ENCODE results near the gene NTHL1. TPM values are rescaled to one million over a fixed set of nuclear protein-coding genes. Genes with fewer than 3 reads are reported as not detected.

NTHL1 gene
- total and polyA plus RNA-seq, 2 donors (not counting 1 experiment from before 2014, with no cell fraction given), result 8.4 to 44.4 TPM

DNA sequence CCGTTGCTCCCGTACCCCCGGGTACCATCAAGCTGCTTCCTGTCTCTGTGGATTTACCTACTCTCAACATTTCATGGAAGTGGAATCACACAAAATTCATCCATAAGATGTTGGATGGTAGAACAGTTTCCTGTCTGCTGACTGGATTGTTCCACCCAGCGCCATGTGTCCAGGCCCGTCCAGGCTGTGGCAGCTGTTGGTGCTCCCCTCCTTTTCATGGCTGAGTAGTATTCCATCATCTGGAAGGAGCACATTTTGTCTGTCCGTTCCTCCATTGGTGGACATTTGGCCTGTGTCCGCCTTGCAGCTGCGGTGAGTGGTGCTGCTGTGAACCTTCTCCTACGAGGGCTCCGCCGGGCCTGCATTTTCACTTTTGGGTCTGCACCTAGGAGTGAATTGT lies 18.5 kb upstream of the NTHL1 start:
- TF ChIP-seq EZH2 (IDR thresholded peaks at IDR 0.05; ENCODE audit: low read length, missing control alignments), result no peak
- TF ChIP-seq, protein P1, sequence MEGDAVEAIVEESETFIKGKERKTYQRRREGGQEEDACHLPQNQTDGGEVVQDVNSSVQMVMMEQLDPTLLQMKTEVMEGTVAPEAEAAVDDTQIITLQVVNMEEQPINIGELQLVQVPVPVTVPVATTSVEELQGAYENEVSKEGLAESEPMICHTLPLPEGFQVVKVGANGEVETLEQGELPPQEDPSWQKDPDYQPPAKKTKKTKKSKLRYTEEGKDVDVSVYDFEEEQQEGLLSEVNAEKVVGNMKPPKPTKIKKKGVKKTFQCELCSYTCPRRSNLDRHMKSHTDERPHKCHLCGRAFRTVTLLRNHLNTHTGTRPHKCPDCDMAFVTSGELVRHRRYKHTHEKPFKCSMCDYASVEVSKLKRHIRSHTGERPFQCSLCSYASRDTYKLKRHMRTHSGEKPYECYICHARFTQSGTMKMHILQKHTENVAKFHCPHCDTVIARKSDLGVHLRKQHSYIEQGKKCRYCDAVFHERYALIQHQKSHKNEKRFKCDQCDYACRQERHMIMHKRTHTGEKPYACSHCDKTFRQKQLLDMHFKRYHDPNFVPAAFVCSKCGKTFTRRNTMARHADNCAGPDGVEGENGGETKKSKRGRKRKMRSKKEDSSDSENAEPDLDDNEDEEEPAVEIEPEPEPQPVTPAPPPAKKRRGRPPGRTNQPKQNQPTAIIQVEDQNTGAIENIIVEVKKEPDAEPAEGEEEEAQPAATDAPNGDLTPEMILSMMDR (conservative IDR thresholded peaks at IDR 0.05 in 1 of 2, IDR thresholded peaks at IDR 0.05 in 1 of 2; ENCODE audit: low read depth in 1 of 2, low read length in 2 of 2), result no peak
- no peaks in the 10 kb centered on the region for H3K27me3 ChIP-seq (ENCODE audit: control insufficient read depth, insufficient read depth, low read length)
- H3K36me3 ChIP-seq (ENCODE audit: control insufficient read depth, insufficient read depth, low read length), result peaks cover 31% of the 10 kb centered on the region
- no peak overlapping the region for H3K9ac ChIP-seq (ENCODE audit: insufficient read depth, low read length)
- H4K20me1 ChIP-seq (ENCODE audit: control insufficient read depth, extremely low read depth, insufficient read depth, low read length), result no peaks in the 10 kb centered on the region
- H3K79me2 ChIP-seq (ENCODE audit: control insufficient read depth, insufficient read depth, low read length), result no peaks in the 10 kb centered on the region
- no peaks in the 10 kb centered on the region for H3K9me3 ChIP-seq (ENCODE audit: control insufficient read depth, insufficient read depth, low read depth, low read length)
- H3K4me3 ChIP-seq (replicated peaks in 1 of 4; ENCODE audit: control extremely low read depth in 1 of 4, insufficient read depth in 1 of 4, low read depth in 3 of 4, low read length in 4 of 4), result no peak overlapping the region
- DNase-seq (ENCODE audit: low read depth in 2 of 2), result no peak
- H3K4me1 ChIP-seq (ENCODE audit: control insufficient read depth, extremely low read depth, insufficient read depth, low read length), result no peaks in the 10 kb centered on the region
- no peak overlapping the region for H2AFZ ChIP-seq (ENCODE audit: low read length)
- no peak overlapping the region for H3K4me2 ChIP-seq (ENCODE audit: extremely low read depth, insufficient read depth, low read length)
- no peak overlapping the region for H3K27ac ChIP-seq (ENCODE audit: insufficient read depth, low read length)

DNA sequence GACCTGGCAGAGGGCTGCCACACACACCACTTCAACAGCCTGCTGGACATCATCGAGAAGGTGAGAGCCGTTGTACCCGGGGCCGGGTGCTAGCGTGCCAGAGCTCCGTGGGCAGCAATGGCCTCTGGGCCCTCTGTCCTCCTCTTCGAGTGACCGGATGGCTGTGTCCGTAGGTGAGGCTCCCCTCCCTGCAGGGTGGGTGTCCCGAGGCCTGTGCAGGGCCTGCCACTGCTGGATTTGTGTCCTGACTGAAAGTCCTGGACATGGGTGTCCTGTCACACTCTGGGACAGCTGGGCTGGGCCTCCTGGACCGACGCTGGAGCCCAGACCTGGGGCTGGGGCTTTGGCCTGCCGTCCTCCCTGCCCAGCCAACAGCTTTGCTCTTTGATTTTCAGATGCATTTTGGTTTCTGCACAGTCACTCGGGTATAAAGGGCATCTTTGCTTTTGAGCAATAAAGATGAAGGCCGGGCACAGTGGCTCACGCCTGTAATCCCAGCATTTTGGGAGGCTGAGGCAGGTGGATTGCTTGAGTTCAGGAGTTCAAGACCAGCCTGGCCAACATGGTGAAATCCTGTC lies 16.8 kb upstream of the NTHL1 start:
- no peak for TF ChIP-seq EZH2 (IDR thresholded peaks at IDR 0.05; ENCODE audit: low read length, missing control alignments)
- TF ChIP-seq, protein P1 (conservative IDR thresholded peaks at IDR 0.05 in 1 of 2, IDR thresholded peaks at IDR 0.05 in 1 of 2; ENCODE audit: low read depth in 1 of 2, low read length in 2 of 2), result no peak
- H3K79me2 ChIP-seq (ENCODE audit: control insufficient read depth, insufficient read depth, low read length), result no peaks in the 10 kb centered on the region
- no peak overlapping the region for H3K4me2 ChIP-seq (ENCODE audit: extremely low read depth, insufficient read depth, low read length)
- H3K4me1 ChIP-seq (ENCODE audit: control insufficient read depth, extremely low read depth, insufficient read depth, low read length), result no peaks in the 10 kb centered on the region
- no peak for DNase-seq (ENCODE audit: low read depth in 2 of 2)
- no peaks in the 10 kb centered on the region for H3K27me3 ChIP-seq (ENCODE audit: control insufficient read depth, insufficient read depth, low read length)
- no peak overlapping the region for H3K27ac ChIP-seq (ENCODE audit: insufficient read depth, low read length)
- H4K20me1 ChIP-seq (ENCODE audit: control insufficient read depth, extremely low read depth, insufficient read depth, low read length), result no peaks in the 10 kb centered on the region
- no peak overlapping the region for H2AFZ ChIP-seq (ENCODE audit: low read length)
- H3K9ac ChIP-seq (ENCODE audit: insufficient read depth, low read length), result no peak overlapping the region
- peaks cover 37% of the 10 kb centered on the region for H3K36me3 ChIP-seq (ENCODE audit: control insufficient read depth, insufficient read depth, low read length)
- no peaks in the 10 kb centered on the region for H3K9me3 ChIP-seq (ENCODE audit: control insufficient read depth, insufficient read depth, low read depth, low read length)
- no peak overlapping the region for H3K4me3 ChIP-seq (replicated peaks in 1 of 4; ENCODE audit: control extremely low read depth in 1 of 4, insufficient read depth in 1 of 4, low read depth in 3 of 4, low read length in 4 of 4)

DNA sequence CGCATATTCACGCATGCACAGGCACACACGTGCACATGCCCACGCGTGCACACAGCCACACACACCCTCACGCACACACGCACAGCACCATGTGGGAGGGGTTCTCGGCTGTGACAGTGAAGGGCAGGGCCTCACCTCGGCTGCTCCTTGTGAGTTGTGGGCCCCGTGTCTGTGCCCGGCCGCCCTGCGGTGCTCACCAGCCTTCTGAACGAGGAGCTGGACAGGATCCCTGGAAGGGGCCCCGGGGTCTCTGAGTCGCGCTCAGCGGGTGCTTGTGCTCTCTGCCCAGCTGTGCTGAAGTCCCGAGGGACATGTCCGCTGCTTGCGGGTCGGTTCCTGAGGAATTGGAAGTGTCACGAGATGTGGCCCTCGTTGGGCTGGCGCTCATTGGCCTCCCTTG lies 16.2 kb upstream of the NTHL1 start:
- no peak overlapping the region for H3K4me2 ChIP-seq (ENCODE audit: extremely low read depth, insufficient read depth, low read length)
- H3K27ac ChIP-seq (ENCODE audit: insufficient read depth, low read length), result no peak overlapping the region
- no peak overlapping the region for H3K9ac ChIP-seq (ENCODE audit: insufficient read depth, low read length)
- H3K79me2 ChIP-seq (ENCODE audit: control insufficient read depth, insufficient read depth, low read length), result no peaks in the 10 kb centered on the region
- H2AFZ ChIP-seq (ENCODE audit: low read length), result no peak overlapping the region
- no peaks in the 10 kb centered on the region for H3K9me3 ChIP-seq (ENCODE audit: control insufficient read depth, insufficient read depth, low read depth, low read length)
- H3K4me1 ChIP-seq (ENCODE audit: control insufficient read depth, extremely low read depth, insufficient read depth, low read length), result no peaks in the 10 kb centered on the region
- H4K20me1 ChIP-seq (ENCODE audit: control insufficient read depth, extremely low read depth, insufficient read depth, low read length), result no peaks in the 10 kb centered on the region
- H3K36me3 ChIP-seq (ENCODE audit: control insufficient read depth, insufficient read depth, low read length), result peaks cover 35% of the 10 kb centered on the region
- TF ChIP-seq EZH2 (IDR thresholded peaks at IDR 0.05; ENCODE audit: low read length, missing control alignments), result no peak
- TF ChIP-seq, protein P1 (conservative IDR thresholded peaks at IDR 0.05 in 1 of 2, IDR thresholded peaks at IDR 0.05 in 1 of 2; ENCODE audit: low read depth in 1 of 2, low read length in 2 of 2), result no peak
- no peak overlapping the region for H3K4me3 ChIP-seq (replicated peaks in 1 of 4; ENCODE audit: control extremely low read depth in 1 of 4, insufficient read depth in 1 of 4, low read depth in 3 of 4, low read length in 4 of 4)
- DNase-seq (ENCODE audit: low read depth in 2 of 2), result no peak
- H3K27me3 ChIP-seq (ENCODE audit: control insufficient read depth, insufficient read depth, low read length), result no peaks in the 10 kb centered on the region
